Esophagus muscularis mucosa (tissue), 3 donors: Measurements from ENCODE around the gene S1PR3.

Source experiments
- POLR2A ChIP-seq: fragments of 450-650 bp; IDR thresholded peaks from one replicate; pipeline ENCODE4 v1.6.1; 2017; ENCODE audit warnings: antibody characterized with exemption, moderate library complexity, mild to moderate bottlenecking, low read depth
- TF ChIP-seq, protein P1 (sequence below), 3 experiments: fragments of 200-600 bp in 2 of 3; fragments of 450-650 bp in 1 of 3; sonication (generic) in 2 of 3; IDR thresholded peaks; one replicate each; pipeline ENCODE4 v1.5.1; 2017 to 2019; ENCODE audit warnings: antibody characterized with exemption in 3 of 3, mild to moderate bottlenecking in 2 of 3, moderate library complexity in 1 of 3

DNA sequence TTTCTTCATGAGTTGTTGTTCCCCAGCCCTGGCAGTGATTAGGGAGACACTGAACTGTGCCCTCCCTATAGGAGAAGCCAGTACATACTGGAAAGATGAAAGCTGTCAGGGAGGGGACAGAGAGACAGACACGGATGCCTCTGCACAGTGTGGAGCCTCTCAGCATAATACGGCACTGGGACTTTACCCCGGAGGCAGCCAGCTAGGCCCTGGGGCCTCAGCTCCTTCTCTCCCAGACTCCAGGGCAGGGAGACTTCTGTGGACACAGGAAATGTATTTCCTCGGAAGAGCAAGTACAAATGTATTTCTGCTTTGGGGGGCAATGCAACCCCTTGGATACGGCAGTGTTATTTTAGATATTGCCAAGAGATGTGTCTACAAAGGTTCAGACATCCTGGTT lies 62.0 kb downstream of the S1PR3 start:
- TF ChIP-seq, protein P1, sequence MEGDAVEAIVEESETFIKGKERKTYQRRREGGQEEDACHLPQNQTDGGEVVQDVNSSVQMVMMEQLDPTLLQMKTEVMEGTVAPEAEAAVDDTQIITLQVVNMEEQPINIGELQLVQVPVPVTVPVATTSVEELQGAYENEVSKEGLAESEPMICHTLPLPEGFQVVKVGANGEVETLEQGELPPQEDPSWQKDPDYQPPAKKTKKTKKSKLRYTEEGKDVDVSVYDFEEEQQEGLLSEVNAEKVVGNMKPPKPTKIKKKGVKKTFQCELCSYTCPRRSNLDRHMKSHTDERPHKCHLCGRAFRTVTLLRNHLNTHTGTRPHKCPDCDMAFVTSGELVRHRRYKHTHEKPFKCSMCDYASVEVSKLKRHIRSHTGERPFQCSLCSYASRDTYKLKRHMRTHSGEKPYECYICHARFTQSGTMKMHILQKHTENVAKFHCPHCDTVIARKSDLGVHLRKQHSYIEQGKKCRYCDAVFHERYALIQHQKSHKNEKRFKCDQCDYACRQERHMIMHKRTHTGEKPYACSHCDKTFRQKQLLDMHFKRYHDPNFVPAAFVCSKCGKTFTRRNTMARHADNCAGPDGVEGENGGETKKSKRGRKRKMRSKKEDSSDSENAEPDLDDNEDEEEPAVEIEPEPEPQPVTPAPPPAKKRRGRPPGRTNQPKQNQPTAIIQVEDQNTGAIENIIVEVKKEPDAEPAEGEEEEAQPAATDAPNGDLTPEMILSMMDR (IDR thresholded peaks at IDR 0.05), result no peak
- TF ChIP-seq POLR2A, result no peak
